HUES6 (cell line): ENCODE data around the gene HMGCL.
A peak's percentile ranks its signal among the peaks of the same experiment; 100 is the strongest.
"Not testable (repeated sequence)": the region's sequence is repeated elsewhere in the genome, so short reads cannot be mapped to it uniquely, and the experiment has no call there.

Experiments
- H3K27ac ChIP-seq: 2 replicates; pipeline ENCODE4 v1.7.0; 2013; ENCODE audit warnings: low read depth, mild to moderate bottlenecking, low read length, inconsistent platforms
- H3K27me3 ChIP-seq: 2 replicates; pipeline ENCODE4 v1.6.1; 2013; ENCODE audit warnings: low read length; ENCODE audit not compliant: control insufficient read depth, insufficient read depth
- H3K36me3 ChIP-seq: 2 replicates; pipeline ENCODE4 v1.6.1; 2013; ENCODE audit warnings: low read length; ENCODE audit not compliant: control insufficient read depth, insufficient read depth
- H3K4me1 ChIP-seq: 2 replicates; pipeline ENCODE4 v1.6.1; 2013; ENCODE audit warnings: low read length; ENCODE audit not compliant: control insufficient read depth, insufficient read depth
- H3K4me3 ChIP-seq: 2 replicates; pipeline ENCODE4 v1.5.1; 2013; ENCODE audit warnings: low read depth, low read length
- H3K9ac ChIP-seq: one replicate; pipeline ENCODE4 v1.6.1; 2013; ENCODE audit warnings: mild to moderate bottlenecking, low read length
- H3K9me3 ChIP-seq: 2 replicates; pipeline ENCODE4 v1.6.1; 2013; ENCODE audit warnings: low read depth, low read length; ENCODE audit not compliant: control insufficient read depth, insufficient read depth

HMGCL gene

DNA sequence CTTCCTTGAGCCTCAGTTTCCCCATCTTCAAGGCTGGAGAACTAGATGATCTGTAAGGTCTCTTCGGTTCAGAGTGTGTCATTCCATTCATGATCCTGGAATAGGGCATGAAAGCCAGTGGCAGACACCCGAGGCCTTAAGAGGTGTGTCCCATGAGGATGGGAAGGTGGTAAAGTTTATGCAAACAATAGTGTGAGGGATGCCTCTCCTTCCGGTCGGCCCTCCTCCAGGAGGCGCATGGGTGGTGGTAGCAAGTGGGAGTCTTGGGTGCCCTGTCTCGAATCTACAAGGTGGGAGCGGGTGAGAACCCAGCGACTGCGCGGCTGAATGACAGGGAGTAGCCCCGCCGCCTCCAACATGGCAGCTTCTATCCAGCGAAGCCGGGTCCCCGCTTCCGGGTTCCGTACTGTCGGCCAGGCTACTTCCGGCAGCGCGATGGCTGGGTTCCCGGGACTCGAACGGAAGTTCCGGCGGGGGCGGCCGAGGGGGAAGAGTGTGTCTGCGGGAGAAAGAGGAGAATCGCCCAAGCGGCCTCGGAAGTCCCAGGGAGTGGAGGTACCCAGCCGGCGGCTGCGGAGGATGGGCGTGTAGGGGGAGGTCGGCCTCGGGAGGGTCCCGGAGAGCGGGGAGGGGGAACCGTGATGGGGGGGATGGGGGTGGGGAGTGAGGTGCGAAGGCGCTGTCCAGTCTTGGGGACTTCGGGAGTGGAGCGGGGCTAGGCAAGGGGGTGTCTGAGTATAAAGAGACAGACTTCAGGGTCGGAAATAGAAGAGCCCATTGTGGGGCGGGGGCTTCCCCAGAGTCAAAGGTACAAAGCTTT is 34.3 kb downstream of the HMGCL start, which contains the start of gene LYPLA2:
Gene LYPLA2 (plus strand): TSS at position 450 of the 820 bp plus-strand sequence. CDS start 1,538 bp downstream, outside the sequence.
- Histone ChIP-seq H3K4me3 (peak within 1 kb of the TSS; percentile 83), H3K9ac (peak within 1 kb of the TSS; percentile 77), H3K27ac (0 out of 2 replicates have a peak within 1 kb of the TSS, but pooled peaks have one; percentile 6), H3K4me1 (peaks cover 15% of the 10 kb centered on the region), H3K9me3 (no peaks in the 10 kb centered on the region), H3K36me3 (peaks cover 48% of the 10 kb centered on the region), H3K27me3 (no peaks in the 10 kb centered on the region)

DNA sequence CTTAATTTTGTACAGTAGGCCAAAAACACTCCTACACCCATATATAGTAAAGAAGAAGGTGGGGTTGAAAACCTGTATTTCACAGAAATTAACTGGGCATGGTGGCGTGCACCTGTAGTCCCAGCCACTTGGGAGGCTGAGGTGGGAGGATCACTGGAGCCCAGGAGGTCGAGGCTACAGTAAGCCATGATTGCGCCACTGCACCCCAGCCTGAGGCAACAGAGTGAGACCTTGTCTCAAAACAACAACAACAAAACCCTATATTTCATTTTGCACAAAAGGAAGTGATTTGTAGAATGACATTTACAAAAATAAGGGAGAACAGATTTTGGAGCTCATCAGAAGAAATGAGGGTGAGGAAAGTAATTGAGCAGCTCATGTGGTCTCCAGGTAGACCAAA is 36.5 kb downstream of the HMGCL start:
- no peak overlapping the region for H3K27ac ChIP-seq
- no peak overlapping the region for H3K4me3 ChIP-seq
- no peaks in the 10 kb centered on the region for H3K27me3 ChIP-seq
- no peak overlapping the region for H3K9ac ChIP-seq
- H3K9me3 ChIP-seq = no peaks in the 10 kb centered on the region
- peaks cover 15% of the 10 kb centered on the region for H3K4me1 ChIP-seq
- peaks cover 53% of the 10 kb centered on the region for H3K36me3 ChIP-seq

DNA sequence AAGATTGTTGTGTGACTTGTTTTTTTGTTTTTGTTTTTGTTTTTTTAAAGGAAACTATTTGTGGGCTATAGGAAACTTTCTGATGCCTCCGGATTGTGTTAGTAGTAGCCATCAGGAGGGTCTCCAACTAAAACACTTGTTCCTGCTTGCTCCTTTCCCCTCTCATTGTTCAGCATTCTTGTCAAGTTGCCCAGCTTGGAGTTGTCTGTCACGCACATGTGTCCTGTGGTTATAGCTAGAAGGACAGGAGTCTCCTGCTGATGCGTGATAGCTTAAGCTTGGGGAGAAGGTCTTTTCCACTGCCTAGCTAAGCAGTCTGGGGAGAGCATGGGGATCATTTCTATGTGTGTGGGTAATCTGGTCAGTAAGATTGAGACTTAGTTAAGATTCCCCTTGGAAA is 37.5 kb downstream of the HMGCL start:
- Histone ChIP-seq H3K27ac (no peak overlapping the region), H3K27me3 (no peaks in the 10 kb centered on the region), H3K9ac (no peak overlapping the region), H3K4me1 (peaks cover 15% of the 10 kb centered on the region), H3K36me3 (peaks cover 49% of the 10 kb centered on the region), H3K9me3 (no peaks in the 10 kb centered on the region), H3K4me3 (no peak overlapping the region)

DNA sequence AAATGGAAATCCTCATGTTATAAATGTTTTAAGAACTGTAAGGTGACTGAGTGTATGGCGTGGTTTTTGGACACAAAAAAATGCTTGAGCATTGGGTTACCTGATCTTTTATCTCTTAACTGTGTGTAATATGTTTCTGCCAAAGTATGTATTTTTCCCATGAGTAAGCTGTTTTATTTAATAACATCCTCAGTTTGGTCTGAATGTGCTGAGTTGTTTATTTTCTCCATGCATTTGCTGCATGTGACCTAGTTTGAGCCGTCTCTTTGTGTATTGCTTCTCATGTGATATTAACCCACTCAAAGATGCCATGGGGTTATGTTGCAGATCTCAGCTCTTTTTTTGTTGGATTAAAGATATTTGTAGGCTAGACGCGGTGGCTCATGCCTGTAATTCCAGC is 40.4 kb downstream of the HMGCL start:
- Histone ChIP-seq H3K9me3 (no peaks in the 10 kb centered on the region), H3K4me1 (peaks cover 2% of the 10 kb centered on the region; the same call in 1 of the 2 replicates), H3K36me3 (peaks cover 71% of the 10 kb centered on the region), H3K4me3 (no peak overlapping the region), H3K27me3 (no peaks in the 10 kb centered on the region), H3K9ac (no peak overlapping the region), H3K27ac (no peak overlapping the region)

DNA sequence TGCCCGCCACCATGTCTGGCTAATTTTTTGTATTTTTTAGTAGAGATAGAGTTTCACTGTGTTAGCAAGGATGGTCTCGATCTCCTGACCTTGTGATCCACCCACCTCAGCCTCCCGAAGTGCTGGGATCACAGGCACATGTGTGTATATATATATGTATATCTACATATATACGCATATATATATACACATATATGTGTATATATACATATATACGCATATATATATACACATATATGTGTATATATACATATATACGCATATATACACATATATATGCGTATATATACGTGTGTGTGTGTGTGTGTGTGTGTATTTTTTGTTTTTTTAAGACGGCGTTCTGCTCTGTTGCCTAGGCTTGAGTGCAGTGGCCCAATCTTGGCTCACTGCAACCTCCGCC is 42.1 kb downstream of the HMGCL start:
- peaks cover 65% of the 10 kb centered on the region for H3K36me3 ChIP-seq

DNA sequence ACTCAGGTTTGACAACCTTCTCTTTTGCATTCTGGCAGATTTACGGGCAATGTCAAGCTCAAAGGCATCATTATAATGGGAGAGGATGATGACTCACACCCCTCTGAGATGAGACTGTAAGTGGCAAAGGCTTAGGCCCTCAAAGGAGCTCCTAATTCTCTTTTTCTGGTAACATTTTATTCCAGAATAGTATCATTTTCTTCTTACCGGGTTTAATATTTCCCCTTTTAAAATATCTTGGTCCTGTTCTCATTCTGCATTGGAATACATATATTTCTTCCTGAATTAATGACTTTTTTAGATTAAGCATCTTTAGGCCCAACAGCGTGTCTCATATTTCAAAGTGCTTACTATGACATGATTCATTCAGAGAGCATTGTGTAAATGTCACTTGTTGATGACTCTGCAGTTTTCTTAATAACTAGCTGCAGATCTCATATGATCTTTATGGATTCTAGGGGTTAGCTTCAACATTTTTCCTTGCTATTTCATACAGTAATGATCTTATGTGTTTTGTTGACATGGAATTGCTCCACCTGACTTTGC is 45.3 kb downstream of the HMGCL start:
- no peaks in the 10 kb centered on the region for H3K9me3 ChIP-seq
- H3K27me3 ChIP-seq = no peaks in the 10 kb centered on the region
- H3K4me3 ChIP-seq = no peak overlapping the region
- no peak overlapping the region for H3K27ac ChIP-seq
- H3K9ac ChIP-seq = no peak overlapping the region
- H3K4me1 ChIP-seq = 0 out of 2 replicates have a peak, but pooled peaks cover 3% of the 10 kb centered on the region
- H3K36me3 ChIP-seq = peaks cover 36% of the 10 kb centered on the region

More for the DNA sequence above, 42.1 kb downstream of the HMGCL start:
- H3K27me3 ChIP-seq, H3K9me3 ChIP-seq, H3K9ac ChIP-seq, H3K27ac ChIP-seq, H3K4me1 ChIP-seq, H3K4me3 ChIP-seq: not testable (repeated sequence)

DNA sequence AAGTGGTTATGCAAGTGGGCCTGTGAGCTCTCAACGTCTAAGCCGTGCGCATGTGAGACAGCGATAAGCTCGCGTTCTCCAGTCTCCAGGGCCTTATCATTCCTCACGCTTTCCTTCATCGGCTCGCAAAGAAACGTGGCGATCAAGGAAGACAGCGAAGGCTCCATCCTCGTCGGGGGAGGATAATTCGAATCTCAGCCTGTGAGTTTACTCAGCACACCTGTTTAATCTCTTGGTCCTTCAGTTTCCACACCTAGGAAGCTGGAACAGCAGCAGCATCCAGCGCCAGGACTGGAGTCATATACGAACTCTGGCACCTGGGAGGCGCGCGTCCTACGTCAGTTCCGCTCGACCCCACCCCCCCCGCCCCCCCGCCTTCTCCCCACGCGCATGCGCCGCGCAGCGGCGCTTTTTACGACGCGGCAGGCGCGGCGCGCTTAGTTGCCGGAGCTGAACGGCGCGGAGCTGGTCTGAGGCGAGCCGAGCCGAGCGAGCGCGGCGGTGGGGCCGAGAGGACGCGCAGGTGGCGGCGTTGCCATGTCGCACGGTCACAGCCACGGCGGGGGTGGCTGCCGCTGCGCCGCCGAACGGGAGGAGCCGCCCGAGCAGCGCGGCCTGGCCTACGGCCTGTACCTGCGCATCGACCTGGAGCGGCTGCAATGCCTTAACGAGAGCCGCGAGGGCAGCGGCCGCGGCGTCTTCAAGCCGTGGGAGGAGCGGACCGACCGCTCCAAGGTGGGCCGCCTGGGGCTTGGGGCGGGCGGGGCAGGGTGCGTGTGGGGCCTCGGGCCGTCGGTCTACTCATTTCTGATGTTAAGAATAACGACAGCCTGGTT is 47.0 kb downstream of the HMGCL start, which contains the start of gene PITHD1:
Gene PITHD1 (plus strand): TSS at position 440 of the 836 bp plus-strand sequence. CDS start 98 bp downstream, at position 538.
- Histone ChIP-seq H3K9me3 (no peaks in the 10 kb centered on the region), H3K9ac (peak within 1 kb of the TSS; percentile 87), H3K27ac (no peak within 1 kb of the TSS), H3K36me3 (peaks cover 23% of the 10 kb centered on the region), H3K4me1 (0 out of 2 replicates have a peak, but pooled peaks cover 3% of the 10 kb centered on the region), H3K4me3 (peak within 1 kb of the TSS; percentile 95), H3K27me3 (no peaks in the 10 kb centered on the region)

DNA sequence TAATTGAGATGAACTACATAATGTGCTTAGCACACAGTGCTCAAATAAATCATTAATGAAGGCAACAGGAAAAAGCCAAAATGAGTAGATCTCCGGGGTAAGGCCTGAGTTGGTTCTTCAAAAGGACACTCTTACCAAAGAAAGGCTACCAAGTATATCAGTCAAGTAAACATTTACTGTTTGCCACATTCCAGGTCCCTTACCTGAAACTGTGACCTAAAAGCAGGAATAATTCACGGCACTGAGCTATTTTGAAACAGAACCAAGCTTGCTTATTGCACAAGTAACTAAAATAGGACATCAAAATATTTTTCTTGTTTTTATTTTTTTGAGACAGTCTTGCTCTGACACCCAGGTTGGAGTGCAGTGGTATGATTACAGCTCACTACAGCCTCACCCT is 49.0 kb downstream of the HMGCL start:
- 0 out of 2 replicates have a peak, but pooled peaks cover 3% of the 10 kb centered on the region for H3K4me1 ChIP-seq
- no peaks in the 10 kb centered on the region for H3K9me3 ChIP-seq
- peaks cover 10% of the 10 kb centered on the region for H3K36me3 ChIP-seq
- no peak overlapping the region for H3K9ac ChIP-seq
- no peak overlapping the region for H3K4me3 ChIP-seq
- H3K27me3 ChIP-seq = no peaks in the 10 kb centered on the region
- no peak overlapping the region for H3K27ac ChIP-seq

DNA sequence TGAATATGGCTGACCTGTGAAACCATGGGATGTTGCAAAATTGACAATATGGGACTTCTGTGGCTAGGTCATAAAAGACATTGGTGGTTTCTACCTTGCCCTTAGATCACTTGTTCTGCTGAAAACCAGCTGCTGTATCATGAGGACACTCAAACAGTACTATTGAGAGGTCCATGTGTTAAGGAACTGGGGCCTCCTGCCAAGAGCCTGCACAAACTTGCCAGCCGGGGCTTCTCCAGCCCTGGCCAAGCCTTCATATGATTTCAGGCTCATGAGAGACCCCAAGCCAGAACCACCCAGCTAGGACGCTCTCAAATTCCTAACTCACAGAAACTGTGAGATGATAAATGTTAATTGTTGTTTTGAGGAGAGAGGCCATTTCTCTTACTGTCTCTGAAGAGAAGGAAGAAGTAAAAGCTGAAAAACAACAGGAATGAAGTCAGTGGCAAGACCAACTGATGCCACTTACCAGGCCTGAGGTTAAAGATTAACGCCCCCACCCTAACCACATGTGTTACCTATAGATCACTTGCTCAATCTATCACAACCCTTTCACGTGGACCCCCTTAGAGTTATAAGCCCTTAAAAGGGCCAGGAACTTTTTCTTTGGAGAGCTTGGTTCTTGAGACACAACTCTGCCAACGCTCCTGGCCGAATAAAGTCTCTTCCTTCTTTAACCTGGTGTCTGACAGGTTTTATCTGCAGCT is 50.9 kb downstream of the HMGCL start:
- H3K4me1 ChIP-seq = 0 out of 2 replicates have a peak, but pooled peaks cover 3% of the 10 kb centered on the region

DNA sequence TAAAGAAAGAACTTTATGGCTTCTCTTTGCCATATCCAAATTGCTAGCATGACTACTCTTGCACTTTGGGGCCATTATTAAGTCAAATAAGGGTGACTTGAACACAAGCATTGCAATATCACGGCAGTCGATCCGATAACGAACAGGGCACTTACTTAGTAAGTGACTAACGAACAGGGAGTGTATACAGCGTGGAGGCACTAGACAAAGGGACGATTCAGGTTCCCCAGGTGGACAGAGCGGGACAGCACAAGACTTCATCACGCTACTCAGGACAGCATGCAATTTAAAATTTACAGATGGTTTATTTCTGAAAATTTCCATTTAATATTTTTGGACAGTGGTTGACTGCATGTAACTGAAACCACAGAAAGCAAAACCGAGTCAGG is 52.4 kb downstream of the HMGCL start:
- Histone ChIP-seq H3K27me3 (no peaks in the 10 kb centered on the region), H3K27ac (no peak overlapping the region), H3K9me3 (no peaks in the 10 kb centered on the region), H3K9ac (no peak overlapping the region), H3K36me3 (peaks cover 14% of the 10 kb centered on the region), H3K4me1 (0 out of 2 replicates have a peak, but pooled peaks cover 3% of the 10 kb centered on the region), H3K4me3 (no peak overlapping the region)

More for the DNA sequence above, 50.9 kb downstream of the HMGCL start:
- Histone ChIP-seq H3K27ac (no peak overlapping the region), H3K9me3 (no peaks in the 10 kb centered on the region), H3K4me3 (no peak overlapping the region), H3K9ac (no peak overlapping the region), H3K36me3 (peaks cover 7% of the 10 kb centered on the region), H3K27me3 (no peaks in the 10 kb centered on the region)
